NCI-H146 treated with DMSO at 0.1 percent for 48 hours (cell line): ENCODE results near the gene ADGRD1.
"Not testable (repeated sequence)": the region's sequence is repeated elsewhere in the genome, so short reads cannot be mapped to it uniquely, and the experiment has no call there.

ENCODE experiments used
- DNase-seq: peaks from one replicate; lab custom pipeline; 2025; ENCODE audit not compliant: unreplicated experiment; lab: John Stamatoyannopoulos, UW

Gene ADGRD1

DNA sequence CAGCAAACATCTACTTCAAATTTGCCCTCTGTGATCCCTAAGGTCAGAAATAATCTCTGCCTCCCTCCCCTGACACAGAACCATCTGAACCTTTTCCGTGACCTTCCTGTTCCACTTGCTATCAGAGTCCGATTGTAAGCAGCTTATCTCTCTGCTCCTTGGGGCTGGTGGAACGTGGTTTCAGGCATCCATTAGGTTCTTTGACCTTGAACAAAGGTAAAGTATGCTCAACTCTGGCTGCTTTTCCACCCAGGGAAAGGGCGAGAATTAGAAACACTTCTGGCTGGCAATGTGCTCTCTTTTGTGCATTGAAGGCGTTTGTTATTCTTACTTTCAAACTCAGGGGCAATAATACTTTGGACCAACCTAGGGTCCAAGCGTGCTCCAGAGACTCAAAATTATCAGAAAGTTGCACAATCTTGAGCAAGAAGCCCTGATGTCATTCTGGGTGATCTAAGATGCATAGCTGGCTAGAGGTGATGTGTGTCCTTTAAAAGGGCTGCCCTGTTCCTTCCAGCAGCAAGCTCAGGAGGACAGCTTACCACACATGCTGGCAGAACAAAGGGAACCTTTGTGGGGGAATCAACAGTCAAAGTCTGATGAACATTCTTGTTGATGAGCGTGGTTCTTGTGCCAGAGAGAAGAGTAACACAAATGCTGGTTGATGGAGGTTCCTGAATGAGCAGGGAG is 29.8 kb downstream of the ADGRD1 start:
- no peak for DNase-seq

DNA sequence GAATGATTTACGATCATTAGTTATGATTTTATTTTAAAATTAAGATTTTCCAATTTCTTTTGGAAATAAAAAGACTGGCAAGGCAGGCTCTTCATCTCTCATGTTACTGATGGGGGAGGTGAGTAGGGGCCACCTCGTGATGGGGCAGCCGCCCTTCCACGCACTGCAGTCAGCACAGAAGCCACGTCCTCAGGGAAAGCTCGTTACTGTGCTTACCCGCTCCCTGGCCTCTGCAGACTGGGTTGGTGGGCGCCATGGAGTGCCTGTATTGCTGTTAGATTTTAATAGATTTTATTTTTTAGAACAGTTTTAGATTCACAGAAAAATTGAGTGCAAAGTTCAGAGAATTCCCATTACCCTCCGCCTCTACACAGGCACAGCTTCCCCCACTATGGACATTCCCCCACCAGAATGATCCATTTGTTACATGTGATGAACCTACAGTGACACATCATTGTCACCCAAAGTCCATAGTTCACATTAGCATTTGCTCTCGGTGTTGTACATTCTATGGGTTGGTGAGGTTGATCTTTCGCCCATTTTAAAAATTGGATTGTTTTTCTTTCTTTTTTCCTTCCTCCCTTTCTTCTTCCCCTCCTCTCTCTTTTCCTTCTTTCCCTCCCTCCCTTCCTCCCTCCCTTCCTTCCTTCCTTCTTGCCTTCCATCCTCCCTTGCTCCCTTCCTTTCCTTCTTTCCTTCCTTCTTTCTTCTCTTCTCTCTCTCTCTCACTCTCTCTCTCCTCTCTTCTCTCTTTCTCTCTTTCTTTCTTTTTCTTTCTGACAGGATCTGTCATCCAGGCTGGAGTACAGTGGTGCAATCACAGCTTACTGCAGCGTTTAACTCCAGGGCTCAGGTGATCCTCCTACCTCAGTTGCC is 30.7 kb downstream of the ADGRD1 start:
- no peak for DNase-seq

DNA sequence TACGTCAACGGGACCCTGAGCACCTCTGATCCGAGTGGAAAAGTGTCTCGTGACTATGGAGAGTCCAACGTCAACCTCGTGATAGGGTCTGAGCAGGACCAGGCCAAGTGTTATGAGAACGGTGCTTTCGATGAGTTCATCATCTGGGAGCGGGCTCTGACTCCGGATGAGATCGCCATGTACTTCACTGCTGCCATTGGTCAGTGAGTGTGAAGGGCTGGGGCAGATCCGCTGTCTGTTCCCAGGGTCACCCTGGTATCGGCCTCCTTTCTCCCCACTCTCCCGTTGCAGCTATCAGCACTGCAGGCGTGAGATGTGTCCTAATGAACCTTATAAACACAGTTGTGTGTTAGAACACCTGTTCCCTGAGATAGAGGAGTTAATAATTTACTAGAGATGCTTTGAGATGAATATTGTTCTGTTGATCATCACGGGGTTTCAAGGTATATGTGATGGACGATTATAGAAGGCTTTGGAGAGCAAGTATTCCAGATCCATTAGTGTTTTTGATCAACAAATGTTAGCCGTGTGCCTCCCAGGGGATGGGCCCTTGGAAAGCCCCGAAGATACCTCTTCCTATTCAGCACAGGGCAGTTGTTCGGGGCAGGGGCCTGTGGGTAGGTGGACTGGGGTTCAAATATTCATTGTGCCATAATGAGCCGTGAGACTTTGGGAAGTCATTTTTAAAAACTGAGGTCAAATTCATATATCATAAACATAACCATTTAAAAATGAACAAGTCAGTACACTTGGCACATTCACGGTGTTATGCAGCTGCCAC is 33.6 kb downstream of the ADGRD1 start:
- no peak for DNase-seq

DNA sequence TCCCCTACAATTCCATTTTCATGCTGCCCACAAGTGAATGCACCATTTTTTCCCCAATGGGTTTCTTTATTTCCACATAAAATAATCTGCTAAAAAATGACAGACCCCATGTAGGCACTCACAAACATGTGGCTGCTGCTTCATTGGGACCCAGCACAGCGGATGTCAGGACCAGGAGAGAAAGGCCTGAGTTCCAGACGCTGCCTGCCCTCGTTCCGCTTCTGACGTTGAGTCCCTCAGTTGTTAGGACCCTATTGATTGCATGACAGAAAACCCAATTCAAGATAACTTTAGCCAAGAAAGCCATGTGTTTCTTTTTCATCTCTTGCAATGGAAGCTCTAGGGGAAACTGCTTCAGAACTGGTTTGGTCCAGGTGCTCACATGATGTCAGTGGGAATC is 34.6 kb downstream of the ADGRD1 start:
- no peak for DNase-seq

DNA sequence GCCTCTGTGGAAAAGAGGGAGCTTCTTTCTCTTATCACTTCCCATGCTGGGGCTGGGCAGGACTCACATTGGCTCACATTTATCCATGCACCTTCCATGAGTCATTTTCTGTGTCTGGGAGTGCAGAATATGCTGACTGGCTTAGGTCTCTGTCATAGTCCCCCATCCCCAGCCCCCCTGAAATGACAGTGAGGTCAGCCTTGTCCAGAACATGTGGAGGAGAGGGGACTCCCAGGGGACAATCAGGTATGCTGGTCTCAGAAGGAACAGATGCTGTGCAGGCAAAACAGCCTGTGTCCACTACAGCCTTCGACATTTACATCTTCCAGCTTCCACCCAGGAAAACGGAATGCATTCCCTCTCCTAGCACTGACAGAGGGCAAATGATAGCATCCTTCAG is 35.0 kb downstream of the ADGRD1 start:
- no peak for DNase-seq

DNA sequence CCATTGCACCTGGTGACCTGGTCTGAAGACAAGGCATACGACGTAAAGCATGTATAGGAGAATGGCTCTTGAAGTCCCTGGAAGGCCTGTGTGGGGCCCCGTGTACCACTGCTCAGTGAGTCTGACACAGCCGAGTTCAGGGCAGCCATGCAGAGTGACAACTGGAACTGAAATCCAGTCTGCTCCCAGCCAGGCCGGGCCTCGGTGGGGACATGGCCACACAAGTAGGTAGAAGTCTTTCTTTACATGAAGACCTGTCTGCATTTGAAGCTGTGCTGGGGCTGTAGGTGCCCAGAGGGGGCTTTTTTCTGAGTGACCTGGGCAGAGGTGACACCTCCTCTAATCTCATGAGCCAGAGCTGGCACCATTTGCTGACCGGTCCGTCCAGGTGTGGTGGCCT is 35.7 kb downstream of the ADGRD1 start:
- no peak for DNase-seq

DNA sequence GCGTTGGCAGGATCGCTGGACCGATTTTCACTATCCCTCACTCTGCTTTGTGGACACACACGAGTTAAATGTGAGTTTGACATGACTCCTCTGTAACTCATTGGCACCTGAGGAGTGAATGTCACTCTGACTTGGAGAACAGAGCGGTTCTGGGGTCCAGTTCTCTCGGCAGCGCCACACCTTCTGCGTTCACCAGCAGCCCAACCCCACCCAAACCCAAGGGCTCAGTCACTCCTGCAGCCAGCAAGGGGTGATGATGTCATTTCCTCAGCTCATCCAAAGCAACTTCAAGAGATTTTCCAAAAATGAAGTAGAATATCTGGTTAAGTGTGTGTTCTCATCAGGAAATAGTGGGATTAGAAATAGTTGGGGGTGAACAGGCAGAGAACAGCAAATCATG is 36.3 kb downstream of the ADGRD1 start:
- DNase-seq = no peak

DNA sequence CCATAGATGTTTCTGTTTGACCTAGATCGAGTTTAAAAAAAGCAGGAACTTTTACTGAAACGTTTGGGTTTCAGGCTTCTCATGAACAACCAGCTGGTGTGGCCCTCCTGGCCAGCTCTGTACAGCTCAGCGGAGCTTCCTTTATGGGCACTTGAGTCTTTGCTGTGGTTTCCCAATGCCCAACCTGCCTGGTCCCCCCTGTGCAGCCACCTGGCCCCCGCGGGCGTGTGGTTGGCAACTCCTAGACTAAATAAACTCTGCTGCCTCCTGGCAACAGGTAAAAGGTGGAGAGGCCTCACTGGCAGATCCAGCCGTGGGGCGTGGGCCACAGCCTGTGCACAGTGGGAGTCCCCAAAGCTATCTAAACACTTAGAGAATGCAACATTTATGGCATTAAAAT is 38.7 kb downstream of the ADGRD1 start:
- no peak for DNase-seq

DNA sequence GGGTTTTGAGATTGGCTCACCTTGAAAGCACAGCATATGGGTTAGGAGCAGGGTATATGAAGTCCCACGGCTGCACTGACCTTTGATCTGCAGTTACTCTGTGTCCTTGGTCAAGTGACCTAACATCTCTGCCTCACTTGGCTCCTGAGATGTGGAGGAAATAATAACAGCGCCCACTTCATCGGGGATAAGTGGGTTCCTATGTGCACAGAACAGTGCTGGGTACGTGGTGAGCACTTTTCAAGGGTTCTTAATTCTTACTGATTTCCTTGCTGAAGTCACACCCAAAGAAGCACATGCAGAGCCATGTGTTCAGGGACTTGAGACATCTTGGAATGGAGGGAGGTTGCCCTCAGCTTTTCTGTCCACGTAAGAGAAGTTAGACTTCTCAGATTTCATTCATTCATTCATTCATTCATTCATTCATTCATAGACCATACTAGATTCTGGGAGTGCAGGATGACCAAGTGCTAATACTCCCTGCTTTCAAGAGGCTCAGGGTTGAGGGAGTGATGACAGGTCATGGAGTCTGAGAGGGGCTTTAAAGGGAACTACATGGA is 39.4 kb downstream of the ADGRD1 start:
- DNase-seq = no peak

DNA sequence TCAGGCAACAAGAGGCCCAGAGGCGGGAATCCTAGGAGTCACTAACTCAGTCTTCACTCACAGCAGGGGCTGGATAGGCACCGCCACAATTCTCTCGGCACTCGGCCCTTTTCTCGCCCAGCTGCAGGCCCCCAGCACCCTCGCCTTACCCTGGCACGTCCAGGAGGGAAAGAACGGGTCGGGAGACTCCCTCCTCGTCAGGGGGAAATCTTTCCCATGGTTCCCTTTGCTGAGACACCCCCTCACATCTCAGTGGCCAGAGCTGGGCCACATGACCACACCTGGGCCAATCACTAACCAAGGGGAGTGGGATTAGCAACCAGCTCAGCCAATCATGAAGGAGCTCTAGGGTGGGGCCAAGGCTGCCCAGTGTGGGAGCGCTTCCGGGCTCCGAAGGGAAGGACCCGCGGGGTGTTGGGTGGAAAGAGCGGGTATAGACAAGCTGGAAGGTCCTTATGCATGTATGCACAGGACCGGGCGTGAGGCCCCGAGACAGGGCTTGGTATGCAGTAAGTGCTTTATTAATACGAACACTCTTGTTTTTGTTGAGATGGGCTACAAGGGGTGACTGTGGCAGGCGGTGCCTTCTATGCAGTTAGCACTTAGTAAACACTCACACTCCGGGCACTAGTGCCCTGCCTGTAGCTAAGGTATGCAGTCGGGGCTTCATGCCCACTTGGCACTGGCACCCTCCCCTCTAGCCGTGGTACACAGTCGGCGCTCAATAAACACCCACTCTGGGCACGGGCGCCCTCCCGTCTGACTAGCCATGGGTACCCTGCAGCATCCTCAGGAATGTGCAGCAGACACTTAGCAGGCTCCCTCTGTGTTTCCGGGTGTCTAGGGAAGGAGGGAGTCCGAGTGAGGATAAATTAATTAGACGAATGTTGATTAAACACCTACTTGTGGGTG is 40.3 kb downstream of the ADGRD1 start:
- no peak for DNase-seq

DNA sequence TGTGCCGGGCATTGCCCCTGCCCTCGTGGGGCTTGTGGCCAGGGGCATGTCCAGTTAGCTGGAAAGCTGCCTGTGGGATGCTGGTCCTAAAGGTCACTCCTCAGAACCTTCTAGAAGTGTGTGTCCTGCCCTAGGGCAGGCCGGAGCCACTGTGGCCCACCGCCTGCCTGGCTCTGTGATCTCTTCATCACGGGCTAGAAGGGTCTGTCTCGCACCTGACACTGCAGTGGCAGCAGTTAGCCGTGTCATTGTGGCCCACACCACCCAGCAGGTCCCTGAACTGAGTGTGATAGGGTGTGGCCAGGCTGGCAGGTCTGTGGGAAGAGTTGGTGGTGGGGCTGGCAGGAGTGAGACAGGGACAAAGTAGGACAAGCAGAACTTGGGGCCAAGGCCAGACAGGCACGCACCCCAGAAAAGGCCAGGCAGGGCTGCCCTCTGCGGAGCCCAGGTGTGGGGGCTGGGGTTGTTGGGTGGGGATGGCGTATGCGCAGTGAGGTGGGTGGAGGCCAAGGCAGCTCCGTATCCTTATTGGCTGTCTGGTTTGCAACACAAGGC is 41.2 kb downstream of the ADGRD1 start:
- DNase-seq = no peak

DNA sequence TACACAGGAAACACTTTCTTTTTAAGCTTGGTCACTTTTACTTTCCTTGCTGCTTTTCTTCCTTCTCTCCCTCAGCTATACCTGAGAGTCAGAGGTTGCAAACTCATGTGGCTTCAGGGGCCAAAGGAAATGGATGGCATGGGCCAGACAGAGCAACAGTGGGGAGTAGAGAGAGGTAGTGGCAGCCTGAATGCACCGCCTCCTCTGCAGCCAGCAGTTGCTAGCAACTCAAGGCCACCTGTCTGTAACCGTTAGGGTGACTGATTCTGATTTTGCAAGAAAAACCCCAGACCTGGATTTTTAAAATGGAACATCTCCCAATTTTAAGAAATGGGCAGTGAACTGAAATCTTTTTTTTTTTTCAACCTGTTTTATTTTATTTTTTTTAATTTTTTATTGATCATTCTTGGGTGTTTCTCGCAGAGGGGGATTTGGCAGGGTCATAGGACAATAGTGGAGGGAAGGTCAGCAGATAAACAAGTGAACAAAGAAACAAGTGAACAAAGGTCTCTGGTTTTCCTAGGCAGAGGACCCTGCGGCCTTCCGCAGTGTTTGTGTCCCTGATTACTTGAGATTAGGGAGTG is 41.8 kb downstream of the ADGRD1 start:
- not testable (repeated sequence) for DNase-seq

DNA sequence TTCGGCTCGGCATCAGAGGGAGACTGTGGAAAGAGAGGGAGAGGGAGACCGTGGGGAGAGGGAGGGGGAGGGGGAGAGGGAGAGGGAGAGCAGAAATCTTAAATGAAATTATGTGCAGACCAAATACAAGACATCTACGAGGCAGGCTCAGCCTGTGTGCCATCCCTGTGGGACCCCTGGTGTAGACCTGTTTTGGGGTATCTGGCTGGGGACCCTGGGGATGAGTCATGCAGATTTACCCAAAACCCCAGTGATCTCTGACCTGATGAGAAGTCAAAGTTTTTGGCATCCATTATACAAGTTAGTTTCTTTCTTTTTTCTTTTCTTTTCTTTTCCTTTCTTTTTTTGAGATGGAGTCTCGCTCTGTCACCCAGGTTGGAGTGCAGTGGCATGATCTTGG is 44.4 kb downstream of the ADGRD1 start:
- DNase-seq = no peak

DNA sequence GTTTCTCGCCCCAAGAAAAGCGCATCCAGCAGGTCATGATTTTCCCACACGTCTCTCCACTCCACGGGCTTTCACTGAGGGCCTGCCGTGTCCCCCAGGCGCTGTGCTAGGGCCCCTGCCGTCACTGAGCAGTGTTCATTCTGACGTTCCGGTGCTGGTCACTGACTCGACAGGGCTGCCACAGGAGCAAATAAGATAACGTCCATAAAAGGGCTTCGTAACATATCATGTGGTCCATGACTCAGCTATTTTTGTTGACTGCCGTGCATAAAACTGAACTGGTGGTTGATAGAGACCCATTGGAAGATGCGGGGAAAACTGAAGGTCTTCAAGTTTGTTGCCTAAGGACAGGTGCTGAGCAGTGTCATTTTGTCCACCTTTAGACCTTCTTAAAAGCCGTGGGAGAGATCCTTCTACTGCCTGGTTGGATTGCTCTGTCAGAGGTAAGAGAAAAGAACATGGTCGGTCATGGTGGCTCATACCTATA is 46.3 kb downstream of the ADGRD1 start:
- no peak for DNase-seq

DNA sequence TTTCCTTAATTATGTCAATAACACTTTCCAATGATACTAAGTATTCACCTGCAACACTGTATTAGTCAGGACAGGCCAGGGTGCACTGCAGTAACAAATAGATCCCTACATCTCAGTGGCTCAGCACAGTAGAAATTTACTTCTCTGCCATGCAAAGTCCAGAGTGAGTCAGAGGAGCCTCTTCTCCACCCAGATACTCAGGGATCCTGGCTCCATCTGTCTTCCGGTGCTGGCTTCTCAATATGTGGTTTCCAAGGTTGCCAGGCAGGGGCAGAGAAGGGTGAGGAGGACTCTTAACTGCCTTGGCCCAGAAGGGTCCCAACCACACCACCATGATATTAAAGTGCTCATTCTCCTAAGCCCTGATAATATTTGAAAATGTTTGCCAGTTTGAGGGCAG is 47.8 kb downstream of the ADGRD1 start:
- no peak for DNase-seq

DNA sequence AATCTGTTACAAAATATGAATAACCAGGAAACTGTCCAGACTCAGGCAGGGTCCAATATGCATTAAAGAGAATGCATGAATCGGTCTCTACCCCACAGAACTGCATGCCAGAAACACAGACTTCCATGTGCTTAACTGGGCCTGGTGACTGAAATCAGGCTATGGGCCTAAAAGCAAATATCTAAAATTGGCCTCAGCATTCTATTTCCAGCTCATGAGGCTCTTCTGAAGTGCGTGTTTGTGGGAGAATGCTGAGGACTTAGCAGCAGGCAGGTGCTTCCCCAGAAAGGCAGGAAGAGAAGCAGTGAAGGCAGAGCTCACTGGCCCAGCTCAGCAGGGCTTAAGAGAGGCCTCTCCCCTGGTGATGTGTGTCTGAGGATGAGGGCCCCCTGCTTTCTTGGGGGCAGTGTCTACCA is 48.5 kb downstream of the ADGRD1 start:
- no peak for DNase-seq

DNA sequence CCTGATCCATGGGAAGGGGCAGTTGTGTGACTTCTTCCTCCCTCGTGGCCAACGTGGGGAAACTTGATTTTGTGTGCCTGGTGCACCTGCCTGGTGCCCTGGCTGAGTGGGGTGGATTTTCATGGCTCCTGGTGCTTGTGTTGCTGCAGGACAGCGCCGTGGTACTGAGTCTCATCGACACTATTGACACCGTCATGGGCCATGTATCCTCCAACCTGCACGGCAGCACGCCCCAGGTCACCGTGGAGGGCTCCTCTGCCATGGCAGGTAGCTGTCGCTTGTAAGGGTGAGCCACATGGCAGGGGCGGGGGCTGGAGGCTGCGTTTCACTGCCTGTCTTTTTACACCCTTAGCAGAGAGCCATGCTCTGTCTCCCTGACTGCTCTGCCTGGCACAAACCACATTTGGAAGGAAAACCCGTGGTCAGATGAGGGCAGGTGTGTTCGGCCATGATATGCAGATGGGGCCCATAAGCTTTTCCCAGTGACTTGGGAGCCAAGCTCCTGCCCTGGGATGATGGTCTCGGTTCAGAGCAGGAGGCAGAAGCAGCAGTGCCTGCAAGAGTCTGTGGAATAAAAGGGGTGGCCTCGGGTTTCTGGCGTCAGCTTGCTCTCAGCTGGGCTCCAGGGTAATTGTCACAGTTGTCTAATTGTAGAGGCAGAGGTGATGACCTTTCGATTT is 49.5 kb downstream of the ADGRD1 start:
- no peak for DNase-seq

DNA sequence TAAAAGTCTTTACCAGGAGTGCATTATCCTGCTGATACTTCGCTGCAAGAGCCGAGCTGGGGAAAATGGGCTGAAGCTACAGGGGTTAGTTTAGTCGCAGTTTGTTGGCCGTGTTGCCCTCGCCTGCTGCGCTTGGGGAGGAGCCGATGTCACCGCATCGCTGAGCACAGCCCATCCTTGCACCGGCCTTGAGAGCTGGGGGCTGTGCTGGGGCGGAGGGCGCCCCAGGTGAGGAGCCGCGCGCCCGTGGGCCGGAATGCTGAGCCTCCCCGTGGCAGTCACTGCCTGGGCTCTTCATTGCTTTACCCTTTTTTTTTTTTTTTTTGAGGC is 50.0 kb downstream of the ADGRD1 start:
- DNase-seq = no peak

DNA sequence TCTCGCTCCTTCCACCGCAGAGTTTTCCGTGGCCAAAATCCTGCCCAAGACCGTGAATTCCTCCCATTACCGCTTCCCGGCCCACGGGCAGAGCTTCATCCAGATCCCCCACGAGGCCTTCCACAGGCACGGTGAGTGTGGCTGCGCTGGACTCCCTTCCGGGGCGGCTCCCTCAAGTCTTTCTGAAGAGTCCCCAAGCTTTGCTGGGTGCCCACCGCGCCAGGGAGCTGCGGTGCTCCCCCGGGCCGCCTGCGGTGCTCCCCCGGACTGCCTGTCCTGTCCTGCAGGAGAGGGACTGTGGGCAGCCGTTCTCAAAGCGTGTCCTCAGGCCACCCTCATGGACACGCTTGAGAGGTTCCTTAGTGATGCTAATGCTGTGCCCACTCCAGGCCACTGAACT is 50.5 kb downstream of the ADGRD1 start:
- DNase-seq = no peak
